Superior temporal gyrus (tissue), 1 donor: ENCODE data around the gene AFF1.
A peak's percentile ranks its signal among the peaks of the same experiment; 100 is the strongest.
"Not testable (repeated sequence)": the region's sequence is repeated elsewhere in the genome, so short reads cannot be mapped to it uniquely, and the experiment has no call there.

ENCODE experiments used
- DNase-seq: peaks from one replicate; pipeline ENCODE4 v3.0.0-alpha.2; 2016; ENCODE audit errors: extremely low spot score

The AFF1 gene

GRCh38 chr4:87057835-87058355 is 123.1 kb downstream of the AFF1 start:
- no peak for DNase-seq

GRCh38 chr4:87058356-87059073 is 123.7 kb downstream of the AFF1 start:
- DNase-seq = peak; percentile 75

- DNase-seq = no peak
Measured at GRCh38 chr4:87060957-87061356, 126.1 kb downstream of the AFF1 start.

GRCh38 chr4:87065021-87065420 is 130.2 kb downstream of the AFF1 start:
- no peak for DNase-seq

GRCh38 chr4:87066403-87067123 is 131.8 kb downstream of the AFF1 start:
- DNase-seq = no peak

GRCh38 chr4:87067124-87067885 is 132.5 kb downstream of the AFF1 start:
- DNase-seq = no peak

- peak; percentile 70 for DNase-seq
Measured at GRCh38 chr4:87068583-87069021, 133.8 kb downstream of the AFF1 start.

- DNase-seq = no peak
Measured at GRCh38 chr4:87069037-87069742, 134.4 kb downstream of the AFF1 start.

GRCh38 chr4:87071401-87071800 is 136.6 kb downstream of the AFF1 start:
- no peak for DNase-seq

GRCh38 chr4:87072545-87072944 is 137.7 kb downstream of the AFF1 start:
- DNase-seq = not testable (repeated sequence)

GRCh38 chr4:87073199-87074120 is 138.6 kb downstream of the AFF1 start:
- DNase-seq = peak; percentile 78

- no peak for DNase-seq
Measured at GRCh38 chr4:87074121-87074488, 139.3 kb downstream of the AFF1 start.

- DNase-seq = peak; percentile 61
Measured at GRCh38 chr4:87075876-87076275, 141.1 kb downstream of the AFF1 start.

- DNase-seq = peak; percentile 70
Measured at GRCh38 chr4:87076690-87077358, 142.0 kb downstream of the AFF1 start.

- peak; percentile 89 for DNase-seq
Measured at GRCh38 chr4:87077914-87078585, 143.2 kb downstream of the AFF1 start.

GRCh38 chr4:87078987-87079486 is 144.2 kb downstream of the AFF1 start:
- peak; percentile 86 for DNase-seq

- DNase-seq = peak; percentile 37
Measured at GRCh38 chr4:87079967-87080366, 145.2 kb downstream of the AFF1 start.

GRCh38 chr4:87080462-87080861 is 145.7 kb downstream of the AFF1 start:
- DNase-seq = no peak

GRCh38 chr4:87081826-87082225 is 147.0 kb downstream of the AFF1 start:
- DNase-seq = no peak
